Measurements from ENCODE around the gene KRTAP4-6. TPM values are rescaled to one million over a fixed set of nuclear protein-coding genes. Genes with fewer than 3 reads are reported as not detected.

KRTAP4-6 gene
- not detected for total RNA-seq

DNA sequence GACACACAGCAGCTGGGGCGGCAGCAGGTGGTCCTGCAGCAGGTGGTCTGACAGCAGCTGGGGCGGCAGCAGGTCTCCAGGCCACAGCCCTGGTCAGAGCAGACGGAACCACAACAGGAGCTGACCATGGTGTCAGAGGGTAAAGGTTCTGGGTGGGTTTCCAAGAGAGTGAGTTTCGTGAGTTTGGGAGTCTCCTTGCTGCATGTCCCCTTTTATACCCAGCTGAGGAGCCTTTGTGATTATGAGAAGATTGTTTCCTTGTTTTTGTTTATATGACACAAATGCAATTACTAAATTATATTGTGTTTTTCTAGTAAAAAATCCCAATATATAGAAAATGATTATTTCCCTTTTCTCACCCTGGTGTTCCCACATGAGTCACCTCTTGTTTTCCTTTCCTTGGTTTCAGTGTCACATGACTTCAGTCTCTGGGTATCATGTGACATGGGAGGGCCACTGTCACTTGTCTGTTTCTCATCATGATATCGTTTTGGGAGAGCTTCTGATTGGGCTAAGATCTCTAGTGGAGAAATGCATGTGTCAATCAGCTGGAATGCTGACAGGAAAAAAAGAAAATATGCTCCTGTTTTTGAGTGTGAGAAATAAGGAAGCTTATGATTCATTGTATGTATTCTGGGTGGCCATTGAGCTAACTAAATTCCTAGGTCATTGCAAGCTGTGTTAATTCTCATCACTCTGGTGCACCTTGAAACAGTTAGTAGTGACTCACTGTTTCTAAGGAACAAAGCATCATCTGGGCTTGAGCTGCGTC lies at the start of gene KRTAP4-6:
TSS of gene KRTAP4-6 (minus strand) at position 185 of the 772 bp plus-strand sequence. CDS start at position 128, 57 bp downstream.

DNA sequence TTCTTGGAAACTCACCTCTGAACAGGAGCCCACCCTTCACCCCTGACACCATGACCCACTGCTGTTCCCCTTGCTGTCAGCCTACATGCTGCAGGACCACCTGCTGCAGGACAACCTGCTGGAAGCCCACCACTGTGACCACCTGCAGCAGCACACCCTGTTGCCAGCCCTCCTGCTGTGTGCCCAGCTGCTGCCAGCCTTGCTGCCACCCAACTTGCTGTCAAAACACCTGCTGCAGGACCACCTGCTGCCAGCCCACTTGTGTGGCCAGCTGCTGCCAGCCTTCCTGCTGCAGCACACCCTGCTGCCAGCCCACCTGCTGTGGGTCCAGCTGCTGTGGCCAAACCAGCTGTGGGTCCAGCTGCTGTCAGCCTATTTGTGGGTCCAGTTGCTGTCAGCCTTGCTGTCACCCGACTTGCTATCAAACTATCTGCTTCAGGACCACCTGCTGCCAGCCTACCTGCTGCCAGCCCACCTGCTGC lies 49.5 kb upstream of the KRTAP4-6 start, which contains the start of gene KRTAP9-1:
TSS of gene KRTAP9-1 (plus strand) at position 51 of the 482 bp plus-strand sequence. CDS start at position 51, 0 bp downstream.

DNA sequence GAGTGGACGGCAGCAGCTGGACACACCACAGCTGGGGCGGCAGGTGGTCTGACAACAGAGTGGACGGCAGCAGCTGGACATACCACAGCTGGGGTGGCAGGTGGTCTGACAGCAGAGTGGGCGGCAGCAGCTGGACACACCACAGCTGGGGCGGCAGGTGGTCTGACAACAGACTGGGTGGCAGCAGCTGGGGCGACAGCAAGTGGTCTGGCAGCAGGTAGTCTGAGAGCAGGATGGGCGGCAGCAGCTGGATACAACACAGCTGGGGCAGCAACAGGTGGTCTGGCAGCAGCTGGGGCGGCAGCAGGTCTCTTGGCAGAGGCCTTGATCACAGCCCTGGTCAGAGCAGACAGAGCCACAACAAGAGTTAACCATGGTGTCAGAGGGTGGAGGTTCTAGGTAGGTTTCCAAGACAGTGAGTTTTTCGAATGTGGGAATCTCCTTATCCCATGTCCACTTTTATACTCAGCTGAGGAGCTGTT lies 44.2 kb upstream of the KRTAP4-6 start, which contains the start of gene KRTAP4-1:
TSS of gene KRTAP4-1 (minus strand) at position 432 of the 482 bp plus-strand sequence. CDS start at position 375, 57 bp downstream.

DNA sequence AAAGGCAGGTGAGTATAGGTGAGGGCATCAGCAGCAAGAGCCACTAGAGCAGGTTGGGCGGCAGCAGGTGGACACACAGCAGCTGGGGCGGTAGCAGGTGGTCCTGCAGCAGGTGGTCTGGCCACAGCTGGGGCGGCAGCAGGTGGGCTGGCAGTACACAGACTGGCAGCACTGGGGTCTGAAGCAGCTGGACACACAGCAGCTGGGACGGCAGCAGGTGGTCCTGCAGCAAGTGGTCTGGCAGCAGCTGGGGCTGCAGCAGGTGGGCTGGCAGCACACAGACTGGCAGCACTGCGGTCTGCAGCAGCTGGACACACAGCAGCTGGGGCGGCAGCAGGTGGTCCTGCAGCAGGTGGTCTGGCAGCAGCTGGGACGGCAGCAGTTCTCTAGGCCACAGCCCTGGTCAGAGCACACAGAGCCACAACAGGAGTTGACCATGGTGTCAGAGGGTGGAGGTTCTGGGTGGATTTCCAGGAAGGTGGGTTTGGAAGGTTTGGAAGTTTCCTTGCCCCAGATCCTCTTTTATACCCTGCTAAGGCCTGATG lies 37.5 kb upstream of the KRTAP4-6 start, which contains the start of gene KRTAP4-2:
TSS of gene KRTAP4-2 (minus strand) at position 495 of the 545 bp plus-strand sequence. CDS start at position 438, 57 bp downstream.

DNA sequence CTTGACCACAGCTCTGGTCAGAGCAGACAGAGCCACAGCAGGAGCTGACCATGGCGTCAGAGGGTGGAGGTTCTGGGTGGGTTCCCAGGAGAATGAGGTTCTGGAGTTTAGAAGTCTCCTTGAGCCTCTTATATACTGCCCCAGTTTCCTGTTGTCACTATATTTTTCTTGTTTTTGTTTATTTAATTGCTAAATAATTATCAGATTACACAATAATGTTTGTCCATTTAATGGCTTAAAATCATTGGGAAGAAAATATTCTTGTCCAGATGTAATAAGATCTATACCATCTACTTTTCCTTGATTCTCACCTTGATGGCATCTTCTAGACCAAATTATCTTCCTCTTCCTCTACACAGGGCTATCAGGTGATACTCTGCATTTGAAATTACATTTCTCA lies 27.8 kb upstream of the KRTAP4-6 start, which contains the start of gene KRTAP4-3:
TSS of gene KRTAP4-3 (minus strand) at position 101 of the 400 bp plus-strand sequence. CDS start at position 52, 49 bp downstream.

DNA sequence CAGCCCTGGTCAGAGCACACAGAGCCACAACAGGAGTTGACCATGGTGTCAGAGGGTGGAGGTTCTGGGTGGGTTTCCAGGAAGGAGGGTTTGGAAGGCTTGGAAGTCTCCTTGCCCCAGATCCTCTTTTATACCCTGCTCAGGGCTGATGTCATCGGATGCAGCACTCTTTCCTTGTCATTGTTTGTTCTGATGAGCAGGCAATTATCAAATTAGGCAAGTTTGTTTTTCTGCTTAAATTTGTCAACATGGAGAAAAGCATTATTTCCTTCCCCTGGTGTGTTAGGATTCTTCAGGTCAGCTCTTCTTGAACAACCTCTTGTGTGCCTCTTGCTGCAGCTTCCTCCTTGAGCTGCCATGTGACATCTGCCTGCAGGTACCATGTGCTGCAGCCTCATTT lies 20.3 kb upstream of the KRTAP4-6 start, which contains the start of gene KRTAP4-4:
TSS of gene KRTAP4-4 (minus strand) at position 101 of the 400 bp plus-strand sequence. CDS start at position 44, 57 bp downstream.

DNA sequence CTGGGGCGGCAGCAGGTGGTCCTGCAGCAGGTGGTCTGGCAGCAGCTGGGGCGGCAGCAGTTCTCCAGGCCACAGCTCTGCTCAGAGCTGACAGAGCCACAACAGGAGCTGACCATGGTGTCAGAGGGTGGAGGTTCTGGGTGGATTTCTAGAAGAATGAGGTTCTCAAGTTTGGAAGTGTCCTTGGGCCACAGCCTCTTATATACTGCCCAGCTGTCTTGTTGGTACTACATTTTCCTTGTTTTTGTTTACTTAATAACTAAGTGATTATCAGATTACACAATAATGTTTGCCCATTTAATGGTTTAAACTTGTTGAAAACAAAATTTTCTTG lies 9.3 kb upstream of the KRTAP4-6 start, which contains the start of gene KRTAP4-5:
TSS of gene KRTAP4-5 (minus strand) at position 174 of the 334 bp plus-strand sequence. CDS start at position 116, 58 bp downstream.

DNA sequence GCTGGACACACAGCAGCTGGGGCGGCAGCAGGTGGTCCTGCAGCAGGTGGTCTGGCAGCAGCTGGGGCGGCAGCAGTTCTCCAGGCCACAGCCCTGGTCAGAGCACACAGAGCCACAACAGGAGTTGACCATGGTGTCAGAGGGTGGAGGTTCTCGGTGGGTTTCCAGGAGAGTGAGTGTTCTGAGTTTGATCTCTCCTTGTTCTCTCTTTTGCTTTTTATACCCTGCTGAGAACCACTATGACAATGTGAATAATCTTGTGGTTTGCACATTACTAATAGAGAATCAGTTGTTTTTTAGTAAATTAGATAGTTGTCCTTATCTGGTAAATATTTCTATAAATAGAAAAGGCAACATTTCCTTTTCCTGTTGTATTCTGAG lies 16.4 kb downstream of the KRTAP4-6 start, which contains the start of gene KRTAP4-12:
TSS of gene KRTAP4-12 (minus strand) at position 192 of the 381 bp plus-strand sequence. CDS start at position 132, 60 bp downstream.

DNA sequence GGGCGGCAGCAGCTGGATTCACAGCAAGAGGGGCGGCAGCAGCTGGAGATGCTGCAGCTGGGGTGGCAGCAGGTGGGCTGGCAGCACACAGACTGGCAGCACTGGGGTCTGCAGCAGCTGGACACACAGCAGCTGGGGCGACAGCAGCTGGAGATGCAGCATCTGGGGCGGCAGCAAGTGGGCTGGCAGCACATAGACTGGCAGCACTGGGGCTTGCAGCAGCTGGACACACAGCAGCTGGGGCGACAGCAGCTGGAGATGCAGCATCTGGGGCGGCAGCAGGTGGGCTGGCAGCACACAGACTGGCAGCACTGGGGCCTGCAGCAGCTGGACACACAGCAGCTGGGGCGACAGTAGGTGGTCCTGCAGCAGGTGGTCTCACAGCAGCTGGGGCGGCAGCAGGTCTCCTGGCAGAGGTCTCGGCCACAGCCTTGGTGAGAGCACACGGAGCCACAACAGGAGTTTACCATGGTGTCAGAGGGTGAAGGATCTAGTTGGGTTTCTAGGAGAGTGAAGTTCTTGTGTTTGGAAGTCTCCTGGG lies 22.4 kb downstream of the KRTAP4-6 start, which contains the start of gene KRTAP4-11:
TSS of gene KRTAP4-11 (minus strand) at position 528 of the 541 bp plus-strand sequence. CDS start at position 470, 58 bp downstream.

DNA sequence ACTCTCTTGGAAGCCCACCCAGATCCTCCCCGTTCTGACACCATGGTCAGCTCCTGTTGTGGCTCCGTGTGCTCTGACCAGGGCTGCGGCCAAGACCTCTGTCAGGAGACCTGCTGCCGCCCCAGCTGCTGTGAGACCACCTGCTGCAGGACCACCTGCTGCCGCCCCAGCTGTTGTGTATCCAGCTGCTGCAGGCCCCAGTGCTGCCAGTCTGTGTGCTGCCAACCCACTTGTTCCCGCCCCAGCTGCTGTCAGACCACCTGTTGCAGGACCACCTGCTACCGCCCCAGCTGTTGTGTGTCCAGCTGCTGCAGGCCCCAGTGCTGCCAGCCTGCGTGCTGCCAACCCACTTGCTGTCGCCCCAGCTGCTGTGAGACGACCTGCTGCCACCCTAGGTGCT lies 35.0 kb downstream of the KRTAP4-6 start, which contains the start of gene KRTAP4-9:
TSS of gene KRTAP4-9 (plus strand) at position 43 of the 400 bp plus-strand sequence. CDS start at position 43, 0 bp downstream.

DNA sequence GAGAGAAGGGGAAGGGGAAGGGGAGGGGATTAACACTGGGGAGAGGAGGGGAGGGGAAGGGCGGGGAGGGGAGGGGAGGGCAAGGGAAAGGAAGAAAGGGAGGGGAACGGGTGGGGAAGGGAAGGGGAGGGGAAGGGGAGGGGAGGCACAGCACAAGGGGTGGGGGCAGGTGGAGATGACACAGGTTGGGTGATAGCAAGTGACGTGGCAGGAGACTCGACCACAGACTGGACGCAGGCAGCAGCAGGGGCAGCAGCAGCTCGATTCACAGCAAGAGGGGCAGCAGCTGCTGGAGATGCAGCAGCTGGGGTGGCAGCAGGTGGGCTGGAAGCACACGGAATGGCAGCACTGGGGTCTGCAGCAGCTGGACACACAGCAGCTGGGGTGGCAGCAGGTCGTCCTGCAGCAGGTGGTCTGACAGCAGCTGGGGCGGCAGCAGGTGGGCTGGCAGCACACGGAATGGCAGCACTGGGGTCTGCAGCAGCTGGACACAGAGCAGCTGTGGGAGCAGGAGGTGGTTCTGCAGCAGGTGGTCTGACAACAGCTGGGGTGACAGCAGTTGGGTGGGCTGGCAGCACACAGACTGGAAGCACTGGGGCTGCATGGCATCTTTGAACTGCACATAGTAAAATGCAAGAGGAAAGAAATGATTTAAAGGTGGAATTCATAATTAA lies 38.6 kb downstream of the KRTAP4-6 start, which contains the start of gene KRTAP4-16:
TSS of gene KRTAP4-16 (minus strand) at position 624 of the 674 bp plus-strand sequence. CDS start at position 624, 0 bp downstream.

DNA sequence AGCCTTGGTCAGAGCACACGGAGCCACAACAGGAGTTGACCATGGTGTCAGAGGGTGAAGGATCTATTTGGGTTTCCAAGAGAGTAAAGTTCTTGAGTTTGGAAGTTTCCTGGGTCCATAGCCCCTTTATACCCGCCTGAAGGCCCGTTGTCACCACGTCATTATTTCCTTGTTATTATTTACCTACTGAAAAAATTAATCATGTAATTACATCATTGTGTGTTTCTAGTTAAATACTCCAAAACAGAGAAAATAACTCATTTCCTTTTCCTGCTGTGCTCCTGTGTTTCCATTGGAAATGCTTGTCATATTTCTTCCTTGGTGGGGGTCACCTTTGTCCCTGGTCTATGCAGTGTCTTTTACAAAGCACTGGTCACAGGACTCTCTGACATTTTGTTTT lies 42.3 kb downstream of the KRTAP4-6 start, which contains the start of gene KRTAP4-8:
TSS of gene KRTAP4-8 (minus strand) at position 101 of the 400 bp plus-strand sequence. CDS start at position 43, 58 bp downstream.

Other genes with a start within 250 kb of the KRTAP4-6 start
- gene KRT23, start 202.9 kb downstream of the KRTAP4-6 start, total RNA-seq = not detected
- gene KRT39, start 173.6 kb downstream of the KRTAP4-6 start, total RNA-seq = not detected
- gene KRT40, start 156.2 kb downstream of the KRTAP4-6 start, total RNA-seq = not detected
- not detected for gene KRTAP3-3, start 146.4 kb downstream of the KRTAP4-6 start, total RNA-seq
- not detected for gene KRTAP3-2, start 140.6 kb downstream of the KRTAP4-6 start, total RNA-seq
- not detected for gene KRTAP3-1, start 131.4 kb downstream of the KRTAP4-6 start, total RNA-seq
- not detected for gene KRTAP1-5, start 113.3 kb downstream of the KRTAP4-6 start, total RNA-seq
- not detected for gene KRTAP1-4, start 110.3 kb downstream of the KRTAP4-6 start, total RNA-seq
- not detected for gene KRTAP1-3, start 105.7 kb downstream of the KRTAP4-6 start, total RNA-seq
- gene KRTAP1-1, start 99.1 kb downstream of the KRTAP4-6 start, total RNA-seq = not detected
- gene KRTAP2-1, start 93.2 kb downstream of the KRTAP4-6 start, total RNA-seq = not detected
- gene KRTAP2-2, start 85.3 kb downstream of the KRTAP4-6 start, total RNA-seq = not detected
- gene KRTAP2-3, start 80.4 kb downstream of the KRTAP4-6 start, total RNA-seq = not detected
- not detected for gene KRTAP2-4, start 74.7 kb downstream of the KRTAP4-6 start, total RNA-seq
- not detected for gene KRTAP4-7, start 56.4 kb downstream of the KRTAP4-6 start, total RNA-seq
- gene KRTAP4-8, start 42.4 kb downstream of the KRTAP4-6 start, total RNA-seq = not detected
- gene KRTAP4-16, start 38.3 kb downstream of the KRTAP4-6 start, total RNA-seq = not detected
- gene KRTAP4-9, start 35.2 kb downstream of the KRTAP4-6 start, total RNA-seq = not detected
- gene KRTAP4-11, start 22.2 kb downstream of the KRTAP4-6 start, total RNA-seq = not detected
- not detected for gene KRTAP4-12, start 16.4 kb downstream of the KRTAP4-6 start, total RNA-seq
- not detected for gene KRTAP4-5, start 9.3 kb upstream of the KRTAP4-6 start, total RNA-seq
- not detected for gene KRTAP4-4, start 20.2 kb upstream of the KRTAP4-6 start, total RNA-seq
- not detected for gene KRTAP4-3, start 27.7 kb upstream of the KRTAP4-6 start, total RNA-seq
- gene KRTAP4-2, start 37.7 kb upstream of the KRTAP4-6 start, total RNA-seq = not detected
- not detected for gene KRTAP4-1, start 44.4 kb upstream of the KRTAP4-6 start, total RNA-seq
- gene KRTAP9-1, start 49.3 kb upstream of the KRTAP4-6 start, total RNA-seq = not detected
- not detected for gene KRTAP9-2, start 86.1 kb upstream of the KRTAP4-6 start, total RNA-seq
- gene KRTAP9-3, start 91.9 kb upstream of the KRTAP4-6 start, total RNA-seq = not detected
- gene KRTAP9-8, start 97.5 kb upstream of the KRTAP4-6 start, total RNA-seq = not detected
- not detected for gene KRTAP9-4, start 109.1 kb upstream of the KRTAP4-6 start, total RNA-seq
- gene KRTAP9-9, start 114.8 kb upstream of the KRTAP4-6 start, total RNA-seq = not detected
- gene KRTAP9-6, start 124.8 kb upstream of the KRTAP4-6 start, total RNA-seq = not detected
- gene KRTAP9-7, start 135.2 kb upstream of the KRTAP4-6 start, total RNA-seq = not detected
- gene KRTAP29-1, start 162.3 kb upstream of the KRTAP4-6 start, total RNA-seq = under 1 TPM in 1 of 2 experiments, not detected in 1; 0.20 TPM
- gene KRTAP16-1, start 168.8 kb upstream of the KRTAP4-6 start, total RNA-seq = under 1 TPM in 1 of 2 experiments, not detected in 1; 0.14 TPM
- gene KRTAP17-1, start 175.2 kb upstream of the KRTAP4-6 start, total RNA-seq = not detected
- not detected for gene KRT33A, start 210.3 kb upstream of the KRTAP4-6 start, total RNA-seq
- not detected for gene KRT33B, start 229.3 kb upstream of the KRTAP4-6 start, total RNA-seq
- not detected for gene KRT34, start 241.8 kb upstream of the KRTAP4-6 start, total RNA-seq